Psoas muscle (tissue), 8 donors: ENCODE data around the gene CACNB2. TPM values are rescaled to one million over a fixed set of nuclear protein-coding genes. Genes with fewer than 3 reads are reported as not detected.

ENCODE experiments used
- ATAC-seq, 4 donors: fragments of 200-7000 bp; cut with Tn5 transposase; one replicate each; pipeline ENCODE4 v1.9.1; 2020; ENCODE audit warnings: moderate library complexity in 3 of 4, mild to moderate bottlenecking in 2 of 4
- DNase-seq, 2 donors: peaks; one replicate each; pipeline ENCODE4 v3.0.0-alpha.2; 2020
- H3K27ac ChIP-seq: fragments of 200-600 bp; one replicate; pipeline ENCODE4 v1.8.0; 2022
- H3K27me3 ChIP-seq, 3 donors: fragments of 200-600 bp in 1 of 3; one replicate each; pipeline versions ENCODE4 v1.6.1 to v1.8.0; 2013 to 2022; ENCODE audit warnings: low read length in 2 of 3, mild to moderate bottlenecking in 2 of 3, moderate library complexity in 1 of 3; ENCODE audit not compliant: insufficient read depth in 3 of 3
- H3K36me3 ChIP-seq, 2 donors: fragments of 200-600 bp in 1 of 2; one replicate each; pipeline versions ENCODE4 v1.6.1 to v1.8.0; 2013 to 2022; ENCODE audit warnings: low read depth in 1 of 2, mild to moderate bottlenecking in 1 of 2, moderate library complexity in 1 of 2; ENCODE audit not compliant: insufficient read depth in 1 of 2
- H3K4me1 ChIP-seq: fragments of 200-600 bp; one replicate; pipeline ENCODE4 v1.8.0; 2022
- H3K4me3 ChIP-seq: fragments of 200-600 bp; one replicate; pipeline ENCODE4 v1.8.0; 2022; ENCODE audit warnings: mild to moderate bottlenecking
- H3K9me3 ChIP-seq: fragments of 200-600 bp; one replicate; pipeline ENCODE4 v1.8.0; 2022
- CTCF ChIP-seq: fragments of 200-600 bp; IDR thresholded peaks from one replicate; pipeline ENCODE4 v1.8.0; 2022; ENCODE audit warnings: antibody characterized with exemption
- WGBS, 3 donors: extraction: QIAGEN DNeasy Blood & Tissue Kit; methylation state at CpG; one replicate each; pipeline versions ENCODE4 v1.1.6 to v1.1.7; 2013; 5-methylcytosine and 5-hydroxymethylcytosine counted together
- intact Hi-C, 2 donors: fragments of 100-400 bp; cut with DNase I; formaldehyde crosslinking; loops; one replicate each; pipeline versions ENCODE4 v1.11.0 to v1.14.2; 2022
- polyA plus RNA-seq, 3 donors: library from polyadenylated mRNA; stranded (reverse); fragments of 200-250 nt; gene quantifications; one replicate each; pipeline ENCODE4 v1.2.3, GENCODE V29; 2013
- total RNA-seq, 4 donors: library from RNA; stranded (reverse); fragmentation: NEBNext Ultra II Directional in 2 of 4; extraction: Animal tissue kit (Norgen Biotek cat#: 25700) in 2 of 4; gene quantifications; one replicate each; pipeline versions ENCODE4 v1.2.1 to v1.2.4, GENCODE V29; 2021 to 2023
- donor health status: healthy with polysubstance abuse.
- donor health status: DM: no; HTN: no; CAD: no; lungs with moderate emphysema.
- donor health status: Bipolar disorder and iron deficiency.
- donor health status: healthy.
- donor health status: DM: yes; HTN: yes; CAD: no.
- donor health status: DM: no; HTN: no; CAD: no.
- donor health status: DM: no; HTN: no; CAD: no.
- donor health status: DM: yes; HTN: yes; CAD: no.

CACNB2 gene
- total and polyA plus RNA-seq, 7 donors, result 0.20 to 0.71 (median 0.43) TPM

- intact Hi-C loops, result no loop called here
- no peaks in the 10 kb centered on the region for H3K4me1 ChIP-seq
- no peak for TF ChIP-seq CTCF
- DNase-seq (no peak), ATAC-seq (no peak)
- no peaks in the 10 kb centered on the region for H3K9me3 ChIP-seq
- H3K27me3 ChIP-seq, result peaks cover 0 to 5% (median 0%) of the 10 kb centered on the region in 3 donors
- no peaks in the 10 kb centered on the region for H3K36me3 ChIP-seq
- no peak overlapping the region for H3K4me3 ChIP-seq
- H3K27ac ChIP-seq, result no peak overlapping the region
- 79 to 86% (median 81%) methylated on average over 12 of the region's 12 CpGs for WGBS, 3 donors
Measured at GRCh38 chr10:18240185-18240882, 100.1 kb downstream of the CACNB2 start.

- Histone ChIP-seq H3K27me3 (peaks cover 0 to 1% (median 0%) of the 10 kb centered on the region in 3 donors), H3K9me3 (no peaks in the 10 kb centered on the region), H3K36me3 (no peaks in the 10 kb centered on the region), H3K27ac (no peak overlapping the region), H3K4me1 (no peaks in the 10 kb centered on the region), H3K4me3 (no peak overlapping the region)
- TF ChIP-seq CTCF, result no peak
- intact Hi-C loops, result no loop called here
- WGBS, 3 donors, result 64 to 66% (median 65%) methylated on average over 7 of the region's 7 CpGs
- ATAC-seq, result no peak
- no peak for DNase-seq
Measured at GRCh38 chr10:18246967-18247366, 106.7 kb downstream of the CACNB2 start.

GRCh38 chr10:18252086-18252485, 111.9 kb downstream of the CACNB2 start:
- Histone ChIP-seq H3K9me3 (no peaks in the 10 kb centered on the region), H3K4me1 (no peaks in the 10 kb centered on the region), H3K36me3 (no peaks in the 10 kb centered on the region), H3K27me3 (peaks cover 0 to 1% (median 0%) of the 10 kb centered on the region in 3 donors), H3K4me3 (no peak overlapping the region), H3K27ac (no peak overlapping the region)
- no peak for DNase-seq
- no peak for ATAC-seq
- no peak for TF ChIP-seq CTCF
- intact Hi-C loops, result no loop called here
- WGBS, 3 donors, result 62 to 66% (median 65%) methylated on average over 7 of the region's 7 CpGs

- H3K27me3 ChIP-seq, result peaks cover 0 to under 1% (median 0%) of the 10 kb centered on the region in 3 donors
- intact Hi-C loops, result no loop called here
- WGBS, 3 donors, result 91 to 97% (median 95%) methylated on average over 2 of the region's 2 CpGs
- H3K4me3 ChIP-seq, result no peak overlapping the region
- H3K4me1 ChIP-seq, result no peaks in the 10 kb centered on the region
- no peaks in the 10 kb centered on the region for H3K9me3 ChIP-seq
- no peak overlapping the region for H3K27ac ChIP-seq
- no peaks in the 10 kb centered on the region for H3K36me3 ChIP-seq
- ATAC-seq (no peak), DNase-seq (no peak)
- TF ChIP-seq CTCF, result no peak
Measured at GRCh38 chr10:18254086-18254485, 113.9 kb downstream of the CACNB2 start.

GRCh38 chr10:18254692-18255091, 114.5 kb downstream of the CACNB2 start:
- DNase-seq, result no peak
- Histone ChIP-seq H3K36me3 (no peaks in the 10 kb centered on the region), H3K27me3 (no peaks in the 10 kb centered on the region), H3K4me1 (no peaks in the 10 kb centered on the region), H3K4me3 (no peak overlapping the region), H3K27ac (no peak overlapping the region), H3K9me3 (no peaks in the 10 kb centered on the region)
- ATAC-seq, result no peak
- WGBS, 3 donors, result 62 to 80% (median 66%) methylated on average over 4 of the region's 4 CpGs
- no peak for TF ChIP-seq CTCF
- intact Hi-C loops, result no loop called here
